GM12891 (cell line): ENCODE measurements around the gene ZSCAN32.

ENCODE experiments used
- POLR2A ChIP-seq: IDR thresholded peaks from 2 replicates; pipeline ENCODE4 v1.6.1; 2011; ENCODE audit warnings: low read depth, low read length, control low read depth
- POLR2AphosphoS5 ChIP-seq: IDR thresholded peaks from 2 replicates; pipeline ENCODE4 v1.6.1; 2011; ENCODE audit warnings: low read depth, low read length, control low read depth
- TAF1 ChIP-seq: IDR thresholded peaks from 2 replicates; pipeline ENCODE4 v1.6.1; 2011; ENCODE audit warnings: low read depth, low read length, control low read depth

DNA sequence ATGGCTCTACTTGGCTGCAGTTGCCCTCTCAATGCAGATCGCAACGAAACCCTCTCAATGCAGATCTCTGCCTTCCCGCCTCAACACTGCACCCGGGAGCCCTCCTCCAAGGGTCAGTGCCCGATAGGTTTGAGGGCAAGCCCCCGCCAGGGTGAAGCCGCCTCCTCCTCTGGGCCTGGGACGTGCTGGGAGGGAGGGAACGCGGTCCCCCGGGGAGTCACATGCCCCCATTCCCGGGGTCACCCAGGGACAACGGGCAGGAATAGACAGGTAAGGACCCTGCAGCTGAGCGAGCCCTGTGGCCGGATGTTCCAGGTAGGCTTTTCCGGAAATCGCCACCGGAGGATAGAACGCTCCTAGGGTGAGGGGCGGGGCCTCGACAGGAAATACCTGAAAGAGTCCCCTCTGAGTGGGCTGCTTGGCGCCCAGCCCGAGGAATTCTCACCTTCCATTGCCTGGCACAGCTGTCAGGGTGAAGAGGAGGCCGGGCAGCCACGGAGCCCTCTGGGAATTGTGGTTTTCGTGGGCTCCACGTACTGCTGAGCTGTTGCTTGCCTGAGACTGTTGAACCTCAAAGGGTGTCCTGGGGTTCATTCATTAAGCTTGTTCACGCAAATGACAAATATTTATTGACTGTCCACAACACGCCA lies 13.1 kb upstream of the ZSCAN32 start:
- no peak for TF ChIP-seq POLR2A
- TF ChIP-seq TAF1 = no peak
- TF ChIP-seq POLR2AphosphoS5 = no peak
